Femur (tissue), 1 donor: ENCODE measurements around the gene ZFP14.

Source experiments
- DNase-seq: peaks from one replicate; pipeline ENCODE4 v3.0.0-alpha.2; 2017

ZFP14 gene

DNA sequence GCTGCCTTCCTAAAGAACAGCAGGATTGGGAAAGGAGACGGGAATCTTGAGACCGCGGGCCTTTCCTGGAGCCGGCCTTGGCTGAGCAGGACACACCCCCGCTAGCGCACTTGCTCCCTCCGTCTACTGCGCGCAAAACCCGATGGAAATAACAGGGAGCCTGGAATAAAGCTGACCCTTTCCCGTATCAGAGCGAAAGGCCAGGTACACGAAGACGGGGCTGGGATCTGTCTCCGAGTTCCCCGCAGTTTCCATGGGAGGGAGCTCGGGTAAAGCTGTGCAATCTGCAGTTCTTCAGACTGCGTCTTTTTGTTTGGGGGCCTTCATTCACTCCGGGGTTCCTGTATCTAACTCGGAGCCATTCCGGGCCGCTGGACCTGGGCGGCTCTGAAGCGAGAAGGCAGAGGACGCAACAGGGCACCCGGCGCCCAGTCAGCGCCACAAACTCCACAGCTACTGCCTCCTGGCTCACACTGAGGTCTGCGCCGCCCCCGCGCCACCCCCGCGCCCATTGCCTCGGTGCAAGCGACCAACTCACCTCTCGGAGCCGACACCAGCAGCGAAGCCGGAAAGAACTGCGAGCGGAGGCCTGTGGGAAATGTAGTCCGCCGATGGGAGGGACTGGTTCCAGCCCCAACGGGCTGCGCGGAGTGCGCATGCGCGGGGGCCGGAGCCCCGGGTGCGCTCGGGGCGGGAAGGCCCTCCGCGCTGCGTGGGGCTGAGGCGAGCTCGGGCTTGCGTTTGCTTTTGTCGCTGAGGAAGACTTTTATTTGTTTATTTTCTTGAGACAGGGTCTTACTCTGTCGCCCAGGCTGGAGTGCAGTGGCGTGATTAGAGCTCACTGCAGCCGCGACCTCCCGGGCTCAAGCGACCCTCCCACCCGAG is at the start of gene ZFP14:
TSS of gene ZFP14 (minus strand) at position 577 of the 885 bp plus-strand sequence. CDS start 11,309 bp downstream, outside the sequence.
- DNase-seq = peak; percentile 95

DNA sequence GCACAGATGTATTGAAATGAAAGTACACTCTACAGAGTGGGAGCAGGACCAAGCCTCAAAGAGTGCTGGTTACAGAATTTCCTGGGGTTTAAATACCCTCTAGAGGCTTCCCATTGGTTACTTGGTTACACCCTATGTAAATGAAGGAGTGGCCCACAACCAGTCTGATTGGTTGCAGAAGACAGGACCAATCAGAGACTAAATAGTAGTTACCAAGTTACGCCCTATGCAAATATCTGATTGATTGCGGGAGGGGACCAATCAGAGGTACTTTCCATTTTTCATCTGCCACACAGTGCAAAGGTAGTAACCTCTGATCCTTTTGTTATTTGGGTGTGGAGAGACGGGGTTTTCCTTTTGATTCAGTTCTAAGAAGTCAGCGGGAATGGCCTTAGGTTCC is 44.9 kb upstream of the ZFP14 start:
- no peak for DNase-seq

- DNase-seq = no peak
Measured at GRCh38 chr19:36421749-36422481, 42.9 kb upstream of the ZFP14 start.

GRCh38 chr19:36420961-36421748 is 42.2 kb upstream of the ZFP14 start:
- DNase-seq = peak; percentile 46

- peak; percentile 92 for DNase-seq
Measured at GRCh38 chr19:36418287-36419001, 39.4 kb upstream of the ZFP14 start, which contains the start of gene ZFP82. Gene ZFP82, minus strand, starts transcription at chr19:36418644. Its CDS starts 8,855 bp downstream, at chr19:36409789.

GRCh38 chr19:36417752-36418286 is 38.8 kb upstream of the ZFP14 start:
- no peak for DNase-seq

GRCh38 chr19:36409841-36410240 is 30.8 kb upstream of the ZFP14 start:
- DNase-seq = no peak

GRCh38 chr19:36408101-36408500 is 29.1 kb upstream of the ZFP14 start:
- DNase-seq = no peak

GRCh38 chr19:36404498-36404897 is 25.5 kb upstream of the ZFP14 start:
- no peak for DNase-seq

DNA sequence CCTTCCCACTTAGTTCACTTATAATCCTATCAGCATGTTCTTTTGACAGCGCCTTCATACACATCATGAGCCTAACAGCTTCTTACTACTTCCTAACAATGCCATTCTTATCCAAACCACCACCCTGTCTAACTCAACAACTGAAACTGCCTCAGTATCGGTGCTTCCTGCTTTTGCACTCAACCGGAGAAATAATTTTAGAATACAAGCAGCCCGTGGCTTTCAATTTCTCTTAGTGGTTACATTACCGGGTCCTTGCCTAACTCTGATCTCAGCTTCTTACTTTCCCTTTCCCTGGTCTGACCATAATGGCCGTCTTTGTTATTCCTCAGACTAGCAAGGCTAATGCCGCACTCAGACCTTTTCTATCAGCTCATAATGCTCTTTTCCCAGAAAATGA is 22.5 kb upstream of the ZFP14 start:
- DNase-seq = no peak

GRCh38 chr19:36398571-36398970 is 19.6 kb upstream of the ZFP14 start:
- no peak for DNase-seq

DNA sequence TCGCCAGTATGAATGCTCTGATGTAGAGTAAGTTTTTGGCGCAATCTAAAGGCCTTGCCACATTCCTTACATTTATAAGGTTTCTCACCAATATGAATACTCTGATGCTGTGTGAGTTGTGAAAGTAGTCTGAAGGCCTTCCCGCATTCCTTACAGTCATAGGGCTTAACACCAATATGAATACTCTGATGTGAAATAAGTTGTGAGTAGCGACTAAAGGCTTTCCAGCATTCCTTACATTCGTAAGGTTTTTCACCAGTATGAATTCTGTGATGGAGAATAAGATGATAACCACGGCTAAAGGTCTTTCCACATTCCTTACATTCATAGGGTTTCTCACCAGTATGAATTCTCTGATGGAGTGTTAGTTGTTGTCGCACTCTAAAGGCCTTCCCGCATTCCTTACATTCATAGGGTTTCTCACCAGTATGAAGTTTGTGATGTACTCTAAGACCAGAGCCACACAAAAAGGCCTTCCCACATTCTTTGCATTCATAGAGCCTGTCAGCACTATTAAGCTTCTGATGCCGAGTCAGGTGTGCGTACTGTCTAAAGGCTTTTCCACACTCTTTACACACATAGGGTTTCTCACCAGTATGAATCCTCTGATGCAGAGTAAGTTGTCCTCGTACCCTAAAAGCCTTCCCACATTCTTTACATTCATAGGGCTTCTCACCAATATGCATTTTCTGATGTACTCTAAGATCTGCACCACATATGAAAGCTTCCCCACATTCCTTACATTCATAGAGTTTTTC is 14.1 kb upstream of the ZFP14 start:
- DNase-seq = no peak

DNA sequence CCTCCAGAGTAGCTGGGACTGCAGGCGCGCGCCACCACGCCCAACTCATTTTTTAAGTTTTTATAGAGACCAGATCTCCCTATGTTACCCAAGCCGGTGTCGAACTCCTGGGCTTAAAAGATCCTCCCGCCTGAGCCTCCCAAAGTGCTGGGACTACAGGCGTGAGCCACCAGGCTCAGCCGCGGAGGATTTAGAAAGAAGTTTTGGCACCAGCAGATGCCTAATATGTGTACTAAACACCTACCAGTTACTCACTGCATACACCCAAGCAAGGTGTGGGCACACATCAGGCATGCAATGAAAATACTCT is 464 bp upstream of the ZFP14 start:
- no peak for DNase-seq

GRCh38 chr19:36377541-36378178 is 1.3 kb downstream of the ZFP14 start:
- no peak for DNase-seq

DNA sequence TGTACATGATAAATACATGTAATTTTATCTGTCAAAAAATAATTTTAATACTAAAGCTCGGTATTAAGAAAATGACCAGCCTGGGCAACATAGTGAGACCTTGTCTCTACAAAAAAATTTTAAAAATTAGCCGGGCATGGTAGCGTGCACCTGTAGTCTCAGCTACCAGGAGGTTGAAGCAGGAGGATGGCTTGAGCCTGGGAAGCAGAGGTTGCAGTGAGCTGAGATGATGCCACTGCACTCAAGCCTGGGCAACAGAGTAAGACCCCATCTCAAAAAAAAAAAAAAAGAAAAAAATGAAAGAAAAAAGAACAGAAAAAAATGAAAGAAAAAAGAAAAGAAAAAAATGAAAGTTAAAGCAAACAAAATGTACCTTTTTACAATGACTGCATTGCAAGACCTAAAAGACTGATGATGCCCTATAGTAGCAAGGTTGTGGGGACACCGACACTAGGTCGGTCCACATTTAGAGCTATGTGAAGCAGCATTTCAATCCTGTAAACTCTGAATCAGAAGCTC is 5.3 kb downstream of the ZFP14 start:
- no peak for DNase-seq

GRCh38 chr19:36371886-36372285 is 7.1 kb downstream of the ZFP14 start:
- DNase-seq = no peak

GRCh38 chr19:36363845-36364244 is 15.2 kb downstream of the ZFP14 start:
- no peak for DNase-seq

- DNase-seq = no peak
Measured at GRCh38 chr19:36340786-36341372, 38.1 kb downstream of the ZFP14 start.

- peak; percentile 96 for DNase-seq
Measured at GRCh38 chr19:36331353-36332228, 47.4 kb downstream of the ZFP14 start.
